ENCODE measurements around the gene SCN8A. TPM values are rescaled to one million over a fixed set of nuclear protein-coding genes. Genes with fewer than 3 reads are reported as not detected.
"Not testable (repeated sequence)": the region's sequence is repeated elsewhere in the genome, so short reads cannot be mapped to it uniquely, and the experiment has no call there.

Gene SCN8A
- total and polyA plus RNA-seq, 4 donors: 11.4 to 80.2 (median 19.2) TPM

GRCh38 chr12:51788876-51789275 is 197.8 kb downstream of the SCN8A start:
- Histone ChIP-seq H3K27me3 (ENCODE audit: control insufficient read depth, insufficient read depth, low read length) (no peaks in the 10 kb centered on the region), H3K36me3 (ENCODE audit: control insufficient read depth, insufficient read depth, low read length) (peaks cover 24% of the 10 kb centered on the region), H3K4me1 (ENCODE audit: control insufficient read depth, insufficient read depth, low read length) (no peaks in the 10 kb centered on the region), H3K9me3 (ENCODE audit: control insufficient read depth, insufficient read depth, low read length) (no peaks in the 10 kb centered on the region), H3K27ac (ENCODE audit: low read depth, low read length) (no peak overlapping the region), H3K4me3 (ENCODE audit: low read depth, low read length) (no peak overlapping the region)
- DNase-seq (ENCODE audit: low read depth in 4 of 6, low spot score in 6 of 6): no peak
- WGBS (ENCODE audit: insufficient coverage): 97% methylated on average over 5 of the region's 6 CpGs

- Histone ChIP-seq H3K27ac (ENCODE audit: low read depth, low read length) (no peak overlapping the region), H3K4me1 (ENCODE audit: control insufficient read depth, insufficient read depth, low read length) (no peaks in the 10 kb centered on the region), H3K36me3 (ENCODE audit: control insufficient read depth, insufficient read depth, low read length) (peaks cover 33% of the 10 kb centered on the region), H3K27me3 (ENCODE audit: control insufficient read depth, insufficient read depth, low read length) (no peaks in the 10 kb centered on the region), H3K4me3 (ENCODE audit: low read depth, low read length) (no peak overlapping the region), H3K9me3 (ENCODE audit: control insufficient read depth, insufficient read depth, low read length) (no peaks in the 10 kb centered on the region)
- no peak for DNase-seq (ENCODE audit: low read depth in 4 of 6, low spot score in 6 of 6)
- WGBS (ENCODE audit: insufficient coverage): 92% methylated on average over 2 of the region's 5 CpGs
These were observed 201.4 kb downstream of the SCN8A start for GRCh38 chr12:51792417-51792816.

GRCh38 chr12:51793201-51793600 is 202.2 kb downstream of the SCN8A start:
- H3K27ac ChIP-seq (ENCODE audit: low read depth, low read length): no peak overlapping the region
- H3K36me3 ChIP-seq (ENCODE audit: control insufficient read depth, insufficient read depth, low read length): peaks cover 33% of the 10 kb centered on the region
- no peak for DNase-seq (ENCODE audit: low read depth in 4 of 6, low spot score in 6 of 6)
- H3K4me1 ChIP-seq (ENCODE audit: control insufficient read depth, insufficient read depth, low read length): no peaks in the 10 kb centered on the region
- no peaks in the 10 kb centered on the region for H3K9me3 ChIP-seq (ENCODE audit: control insufficient read depth, insufficient read depth, low read length)
- 100% methylated on average over 1 of the region's 1 CpG for WGBS (ENCODE audit: insufficient coverage)
- H3K4me3 ChIP-seq (ENCODE audit: low read depth, low read length): no peak overlapping the region
- H3K27me3 ChIP-seq (ENCODE audit: control insufficient read depth, insufficient read depth, low read length): no peaks in the 10 kb centered on the region

- Histone ChIP-seq H3K4me1 (ENCODE audit: control insufficient read depth, insufficient read depth, low read length) (no peaks in the 10 kb centered on the region), H3K9me3 (ENCODE audit: control insufficient read depth, insufficient read depth, low read length) (no peaks in the 10 kb centered on the region), H3K4me3 (ENCODE audit: low read depth, low read length) (no peak overlapping the region), H3K36me3 (ENCODE audit: control insufficient read depth, insufficient read depth, low read length) (peaks cover 25% of the 10 kb centered on the region), H3K27ac (ENCODE audit: low read depth, low read length) (no peak overlapping the region), H3K27me3 (ENCODE audit: control insufficient read depth, insufficient read depth, low read length) (no peaks in the 10 kb centered on the region)
- no CpG with 5 or more reads among the region's 6 CpGs for WGBS (ENCODE audit: insufficient coverage)
- DNase-seq (ENCODE audit: low read depth in 4 of 6, low spot score in 6 of 6): no peak
These were observed 206.3 kb downstream of the SCN8A start for GRCh38 chr12:51797301-51797700.

DNA sequence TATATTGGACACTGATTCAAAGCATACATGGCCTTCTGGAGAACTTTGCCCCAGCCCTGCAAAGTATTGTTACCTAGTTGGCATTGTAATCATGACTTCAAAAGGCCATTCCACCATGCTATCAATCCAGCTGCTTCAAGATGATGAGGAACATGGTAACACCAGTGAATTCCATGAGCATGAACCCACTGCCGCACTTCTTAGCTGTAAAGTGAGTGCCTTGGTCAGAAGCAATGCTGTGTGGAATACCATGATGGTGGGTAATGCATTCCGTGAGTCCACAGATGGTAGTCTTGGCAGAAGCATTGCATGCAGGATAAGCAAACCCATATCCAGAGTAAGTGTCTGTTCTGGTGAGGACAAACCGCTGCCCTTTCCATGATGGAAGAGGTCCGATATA is 207.0 kb downstream of the SCN8A start:
- H3K36me3 ChIP-seq (ENCODE audit: control insufficient read depth, insufficient read depth, low read length): peaks cover 17% of the 10 kb centered on the region
- H3K27me3 ChIP-seq (ENCODE audit: control insufficient read depth, insufficient read depth, low read length); H3K4me3 ChIP-seq (ENCODE audit: low read depth, low read length); H3K4me1 ChIP-seq (ENCODE audit: control insufficient read depth, insufficient read depth, low read length); H3K9me3 ChIP-seq (ENCODE audit: control insufficient read depth, insufficient read depth, low read length); DNase-seq (ENCODE audit: low read depth in 4 of 6, low spot score in 6 of 6); H3K27ac ChIP-seq (ENCODE audit: low read depth, low read length): not testable (repeated sequence)
- 96% methylated on average over 4 of the region's 4 CpGs for WGBS (ENCODE audit: insufficient coverage)

DNA sequence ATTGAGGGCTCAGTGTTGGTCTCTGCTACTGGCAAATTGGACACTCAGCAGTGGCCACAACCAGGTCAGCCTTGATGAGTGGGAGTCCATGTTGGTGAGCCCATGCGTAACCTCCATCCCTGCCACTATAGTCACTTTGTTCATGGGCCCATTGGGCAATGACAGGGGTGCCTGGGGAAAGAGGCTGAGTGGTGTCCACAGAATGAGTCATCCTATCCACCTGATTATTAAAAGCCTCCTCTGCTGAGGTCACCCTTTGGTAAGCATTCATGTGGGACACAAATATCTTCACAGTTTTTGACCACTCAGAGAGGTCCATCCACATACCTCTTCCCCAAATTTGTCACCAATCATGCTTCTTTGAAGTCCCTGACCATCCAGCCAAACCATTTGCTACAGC is 207.5 kb downstream of the SCN8A start:
- Histone ChIP-seq H3K4me1 (ENCODE audit: control insufficient read depth, insufficient read depth, low read length) (no peaks in the 10 kb centered on the region), H3K27me3 (ENCODE audit: control insufficient read depth, insufficient read depth, low read length) (no peaks in the 10 kb centered on the region), H3K36me3 (ENCODE audit: control insufficient read depth, insufficient read depth, low read length) (peaks cover 13% of the 10 kb centered on the region), H3K27ac (ENCODE audit: low read depth, low read length) (no peak overlapping the region), H3K9me3 (ENCODE audit: control insufficient read depth, insufficient read depth, low read length) (no peaks in the 10 kb centered on the region), H3K4me3 (ENCODE audit: low read depth, low read length) (no peak overlapping the region)
- DNase-seq (ENCODE audit: low read depth in 4 of 6, low spot score in 6 of 6): no peak
- 80% methylated on average over 1 of the region's 1 CpG for WGBS (ENCODE audit: insufficient coverage)

- no peaks in the 10 kb centered on the region for H3K9me3 ChIP-seq (ENCODE audit: control insufficient read depth, insufficient read depth, low read length)
- no peaks in the 10 kb centered on the region for H3K27me3 ChIP-seq (ENCODE audit: control insufficient read depth, insufficient read depth, low read length)
- DNase-seq (ENCODE audit: low read depth in 4 of 6, low spot score in 6 of 6): no peak
- H3K4me3 ChIP-seq (ENCODE audit: low read depth, low read length): no peak overlapping the region
- no peaks in the 10 kb centered on the region for H3K4me1 ChIP-seq (ENCODE audit: control insufficient read depth, insufficient read depth, low read length)
- no peaks in the 10 kb centered on the region for H3K36me3 ChIP-seq (ENCODE audit: control insufficient read depth, insufficient read depth, low read length)
- no peak overlapping the region for H3K27ac ChIP-seq (ENCODE audit: low read depth, low read length)
- WGBS (ENCODE audit: insufficient coverage): 91% methylated on average over 1 of the region's 1 CpG
These were observed 210.0 kb downstream of the SCN8A start for GRCh38 chr12:51801027-51801426.

DNA sequence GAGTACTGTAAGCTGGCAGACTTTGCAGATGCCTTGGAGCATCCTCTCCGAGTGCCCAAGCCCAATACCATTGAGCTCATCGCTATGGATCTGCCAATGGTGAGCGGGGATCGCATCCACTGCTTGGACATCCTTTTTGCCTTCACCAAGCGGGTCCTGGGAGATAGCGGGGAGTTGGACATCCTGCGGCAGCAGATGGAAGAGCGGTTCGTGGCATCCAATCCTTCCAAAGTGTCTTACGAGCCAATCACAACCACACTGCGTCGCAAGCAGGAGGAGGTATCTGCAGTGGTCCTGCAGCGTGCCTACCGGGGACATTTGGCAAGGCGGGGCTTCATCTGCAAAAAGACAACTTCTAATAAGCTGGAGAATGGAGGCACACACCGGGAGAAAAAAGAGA is 215.9 kb downstream of the SCN8A start:
- DNase-seq (ENCODE audit: low read depth in 4 of 6, low spot score in 6 of 6): no peak
- 95% methylated on average over 9 of the region's 16 CpGs for WGBS (ENCODE audit: insufficient coverage)
- Histone ChIP-seq H3K27ac (ENCODE audit: low read depth, low read length) (no peak overlapping the region), H3K27me3 (ENCODE audit: control insufficient read depth, insufficient read depth, low read length) (no peaks in the 10 kb centered on the region), H3K9me3 (ENCODE audit: control insufficient read depth, insufficient read depth, low read length) (no peaks in the 10 kb centered on the region), H3K36me3 (ENCODE audit: control insufficient read depth, insufficient read depth, low read length) (peaks cover 5% of the 10 kb centered on the region), H3K4me3 (ENCODE audit: low read depth, low read length) (no peak overlapping the region), H3K4me1 (ENCODE audit: control insufficient read depth, insufficient read depth, low read length) (no peaks in the 10 kb centered on the region)

DNA sequence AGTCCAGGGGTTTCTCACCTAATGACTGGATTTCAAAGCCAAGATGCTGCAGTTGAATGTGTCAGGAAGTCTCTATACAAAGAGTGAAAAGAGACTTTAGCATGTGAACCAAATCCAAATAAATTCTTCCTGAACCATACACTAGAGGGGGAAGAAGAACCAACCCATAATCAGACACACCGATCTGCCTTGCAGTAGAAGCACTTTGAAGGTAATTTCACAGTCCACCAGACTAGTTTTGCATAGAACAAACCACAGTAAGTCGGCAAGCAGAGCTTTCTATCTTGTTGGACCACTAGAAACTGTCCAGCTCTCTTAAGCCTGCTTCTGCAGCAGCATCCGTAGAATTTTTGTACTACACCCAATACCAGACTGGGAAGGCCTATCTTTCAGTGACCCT is 218.2 kb downstream of the SCN8A start:
- no peak for DNase-seq (ENCODE audit: low read depth in 4 of 6, low spot score in 6 of 6)
- 80% methylated on average over 1 of the region's 3 CpGs for WGBS (ENCODE audit: insufficient coverage)
- no peak overlapping the region for H3K27ac ChIP-seq (ENCODE audit: low read depth, low read length)
- H3K4me1 ChIP-seq (ENCODE audit: control insufficient read depth, insufficient read depth, low read length): no peaks in the 10 kb centered on the region
- H3K4me3 ChIP-seq (ENCODE audit: low read depth, low read length): no peak overlapping the region
- no peaks in the 10 kb centered on the region for H3K9me3 ChIP-seq (ENCODE audit: control insufficient read depth, insufficient read depth, low read length)
- H3K36me3 ChIP-seq (ENCODE audit: control insufficient read depth, insufficient read depth, low read length): peaks cover 9% of the 10 kb centered on the region
- no peaks in the 10 kb centered on the region for H3K27me3 ChIP-seq (ENCODE audit: control insufficient read depth, insufficient read depth, low read length)

GRCh38 chr12:51811203-51812202 is 220.5 kb downstream of the SCN8A start:
- no peak for DNase-seq (ENCODE audit: low read depth in 4 of 6, low spot score in 6 of 6)
- peaks cover 9% of the 10 kb centered on the region for H3K36me3 ChIP-seq (ENCODE audit: control insufficient read depth, insufficient read depth, low read length)
- WGBS (ENCODE audit: insufficient coverage): 78% methylated on average over 7 of the region's 13 CpGs
- H3K4me3 ChIP-seq (ENCODE audit: low read depth, low read length): no peak overlapping the region
- no peaks in the 10 kb centered on the region for H3K9me3 ChIP-seq (ENCODE audit: control insufficient read depth, insufficient read depth, low read length)
- H3K27ac ChIP-seq (ENCODE audit: low read depth, low read length): no peak overlapping the region
- H3K4me1 ChIP-seq (ENCODE audit: control insufficient read depth, insufficient read depth, low read length): peaks cover 13% of the 10 kb centered on the region
- peaks cover 2% of the 10 kb centered on the region for H3K27me3 ChIP-seq (ENCODE audit: control insufficient read depth, insufficient read depth, low read length)

All from spinal cord (tissue), 10 donors.